T-helper 1 cell treated with Interleukin-12 subunit alpha and Interleukin-12 subunit beta and Interleukin-4 antibody, amounts not matched to agents 30 ng/mL and 1 ng/mL, for 36 hours (primary cell): ENCODE measurements around the gene CABP2. TPM values are rescaled to one million over a fixed set of nuclear protein-coding genes. Genes with fewer than 3 reads are reported as not detected.
"Not testable (repeated sequence)": the region's sequence is repeated elsewhere in the genome, so short reads cannot be mapped to it uniquely, and the experiment has no call there.

Experiments used
- intact Hi-C: fragments of 100-400 bp; cut with micrococcal nuclease; formaldehyde crosslinking; loops from one replicate; pipeline ENCODE4 v1.15.1; 2024
- total RNA-seq: library from RNA; stranded (reverse); gene quantifications from 2 replicates; pipeline ENCODE4 v1.2.3, GENCODE V29; 2022

Gene CABP2
- total RNA-seq, 1 donor from 2014 or later, result not detected

- intact Hi-C loops, result no loop called here
Measured at GRCh38 chr11:67539550-67539949, 16.3 kb upstream of the CABP2 start.

- intact Hi-C loops, result no loop called here
Measured at GRCh38 chr11:67538823-67539505, 15.7 kb upstream of the CABP2 start.

GRCh38 chr11:67538306-67538705, 15.1 kb upstream of the CABP2 start:
- intact Hi-C loops, result no loop called here

- intact Hi-C loops, result no loop called here
Measured at GRCh38 chr11:67535561-67535960, 12.3 kb upstream of the CABP2 start.

- intact Hi-C loops, result no loop called here
Measured at GRCh38 chr11:67534070-67534679, 10.9 kb upstream of the CABP2 start.

GRCh38 chr11:67532889-67533288, 9.6 kb upstream of the CABP2 start:
- intact Hi-C loops, result no loop called here

- intact Hi-C loops, result no loop called here
Measured at GRCh38 chr11:67530282-67530592, 7.0 kb upstream of the CABP2 start.

- intact Hi-C loops, result no loop called here
Measured at GRCh38 chr11:67528376-67528775, 5.1 kb upstream of the CABP2 start.

GRCh38 chr11:67525275-67525976, 2.2 kb upstream of the CABP2 start:
- intact Hi-C loops, result no loop called here

GRCh38 chr11:67524480-67524808, 1.2 kb upstream of the CABP2 start:
- intact Hi-C loops, result no loop called here

- intact Hi-C loops, result no loop called here
Measured at GRCh38 chr11:67523556-67524479, 572 bp upstream of the CABP2 start.

GRCh38 chr11:67522338-67522737, 908 bp downstream of the CABP2 start:
- intact Hi-C loops, result no loop called here

GRCh38 chr11:67521924-67522323, 1.3 kb downstream of the CABP2 start:
- intact Hi-C loops, result no loop called here

- intact Hi-C loops, result no loop called here
Measured at GRCh38 chr11:67520856-67521824, 2.1 kb downstream of the CABP2 start.

- intact Hi-C loops, result no loop called here
Measured at GRCh38 chr11:67519726-67520125, 3.5 kb downstream of the CABP2 start.

- intact Hi-C loops, result no loop called here
Measured at GRCh38 chr11:67517784-67518552, 5.3 kb downstream of the CABP2 start.

GRCh38 chr11:67516806-67517205, 6.4 kb downstream of the CABP2 start:
- intact Hi-C loops, result no loop called here

GRCh38 chr11:67514116-67514515, 9.1 kb downstream of the CABP2 start:
- intact Hi-C loops, result no loop called here

- intact Hi-C loops, result not testable (repeated sequence)
Measured at GRCh38 chr11:67511558-67511957, 11.7 kb downstream of the CABP2 start.

- intact Hi-C loops, result no loop called here
Measured at GRCh38 chr11:67510023-67510345, 13.3 kb downstream of the CABP2 start.
